ENCODE measurements around the gene RPS6KA1.

Gene RPS6KA1

GRCh38 chr1:26545969-26546323 lies 16.4 kb downstream of the RPS6KA1 start:
- H3K4me2 ChIP-seq (ENCODE audit: low read depth, low read length) = peak overlapping the region; percentile 97
- peaks cover 18% of the 10 kb centered on the region for H3F3A ChIP-seq (ENCODE audit: insufficient read depth, low read length)
- H3K4me1 ChIP-seq (ENCODE audit: low read length) = peaks cover 38% of the 10 kb centered on the region
- TF ChIP-seq EZH2phosphoT487 (IDR thresholded peaks at IDR 0.05; ENCODE audit: low read length) = no peak
- no peak for TF ChIP-seq CTCF (IDR thresholded peaks at IDR 0.05; ENCODE audit: low read length)
- no peak for TF ChIP-seq EZH2 (optimal IDR thresholded peaks at IDR 0.05; ENCODE audit: low read depth, low read length)
- peak overlapping the region; percentile 95 for H3K4me3 ChIP-seq (ENCODE audit: low read length)
- H3K9ac ChIP-seq (ENCODE audit: low read length) = peak overlapping the region; percentile 83
- H3K27me3 ChIP-seq (replicated peaks; ENCODE audit: insufficient read depth, low read length) = no peaks in the 10 kb centered on the region
- no peak for DNase-seq
- peaks cover 46% of the 10 kb centered on the region for H3K79me2 ChIP-seq (ENCODE audit: low read length)
- no peaks in the 10 kb centered on the region for H4K20me1 ChIP-seq (ENCODE audit: insufficient read depth, low read length)
- H2AFZ ChIP-seq (ENCODE audit: low read length) = peak overlapping the region; percentile 72
- H3K27ac ChIP-seq (ENCODE audit: low read length) = peak overlapping the region; percentile 20; the same call in 1 of the 2 replicates
- no peaks in the 10 kb centered on the region for H3K36me3 ChIP-seq (replicated peaks; ENCODE audit: insufficient read depth, low read length)
- no peaks in the 10 kb centered on the region for H3K9me2 ChIP-seq (replicated peaks; ENCODE audit: insufficient read depth, low read length)
- H3K9me3 ChIP-seq (replicated peaks; ENCODE audit: insufficient read depth, low read length) = no peaks in the 10 kb centered on the region

GRCh38 chr1:26546375-26546774 lies 16.8 kb downstream of the RPS6KA1 start:
- Histone ChIP-seq H3K4me2 (ENCODE audit: low read depth, low read length) (peak overlapping the region; percentile 97), H3K9me3 (replicated peaks; ENCODE audit: insufficient read depth, low read length) (no peaks in the 10 kb centered on the region), H3K9me2 (replicated peaks; ENCODE audit: insufficient read depth, low read length) (no peaks in the 10 kb centered on the region), H3K79me2 (ENCODE audit: low read length) (peaks cover 46% of the 10 kb centered on the region), H3K27ac (ENCODE audit: low read length) (peak overlapping the region; percentile 20; the same call in 1 of the 2 replicates), H3F3A (ENCODE audit: insufficient read depth, low read length) (peaks cover 14% of the 10 kb centered on the region), H3K4me3 (ENCODE audit: low read length) (peak overlapping the region; percentile 95), H3K36me3 (replicated peaks; ENCODE audit: insufficient read depth, low read length) (no peaks in the 10 kb centered on the region), H4K20me1 (ENCODE audit: insufficient read depth, low read length) (no peaks in the 10 kb centered on the region), H2AFZ (ENCODE audit: low read length) (no peak overlapping the region), H3K9ac (ENCODE audit: low read length) (peak overlapping the region; percentile 83), H3K4me1 (ENCODE audit: low read length) (peaks cover 35% of the 10 kb centered on the region), H3K27me3 (replicated peaks; ENCODE audit: insufficient read depth, low read length) (no peaks in the 10 kb centered on the region)
- no peak for DNase-seq
- TF ChIP-seq CTCF (IDR thresholded peaks at IDR 0.05; ENCODE audit: low read length) (no peak), EZH2phosphoT487 (IDR thresholded peaks at IDR 0.05; ENCODE audit: low read length) (no peak), EZH2 (optimal IDR thresholded peaks at IDR 0.05; ENCODE audit: low read depth, low read length) (no peak)

- DNase-seq = no peak
- peak overlapping the region; percentile 97; the same call in 1 of the 2 replicates for H3K4me2 ChIP-seq (ENCODE audit: low read depth, low read length)
- no peaks in the 10 kb centered on the region for H3K36me3 ChIP-seq (replicated peaks; ENCODE audit: insufficient read depth, low read length)
- peaks cover 46% of the 10 kb centered on the region for H3K79me2 ChIP-seq (ENCODE audit: low read length)
- H2AFZ ChIP-seq (ENCODE audit: low read length) = no peak overlapping the region
- no peak overlapping the region for H3K27ac ChIP-seq (ENCODE audit: low read length)
- TF ChIP-seq CTCF (IDR thresholded peaks at IDR 0.05; ENCODE audit: low read length) (no peak), EZH2 (optimal IDR thresholded peaks at IDR 0.05; ENCODE audit: low read depth, low read length) (no peak), EZH2phosphoT487 (IDR thresholded peaks at IDR 0.05; ENCODE audit: low read length) (no peak)
- peak overlapping the region; percentile 95; the same call in 1 of the 2 replicates for H3K4me3 ChIP-seq (ENCODE audit: low read length)
- peaks cover 10% of the 10 kb centered on the region for H3F3A ChIP-seq (ENCODE audit: insufficient read depth, low read length)
- no peaks in the 10 kb centered on the region for H4K20me1 ChIP-seq (ENCODE audit: insufficient read depth, low read length)
- peak overlapping the region; percentile 83; the same call in 1 of the 2 replicates for H3K9ac ChIP-seq (ENCODE audit: low read length)
- H3K27me3 ChIP-seq (replicated peaks; ENCODE audit: insufficient read depth, low read length) = no peaks in the 10 kb centered on the region
- no peaks in the 10 kb centered on the region for H3K9me2 ChIP-seq (replicated peaks; ENCODE audit: insufficient read depth, low read length)
- peaks cover 30% of the 10 kb centered on the region for H3K4me1 ChIP-seq (ENCODE audit: low read length)
- H3K9me3 ChIP-seq (replicated peaks; ENCODE audit: insufficient read depth, low read length) = no peaks in the 10 kb centered on the region
Measured at GRCh38 chr1:26546819-26547218, 17.3 kb downstream of the RPS6KA1 start.

Data from MM.1S (cell line).